Naive thymus-derived CD8-positive, alpha-beta T cell (primary cell): ENCODE data around the gene SNCB. TPM values are rescaled to one million over a fixed set of nuclear protein-coding genes. Genes with fewer than 3 reads are reported as not detected.
A peak's percentile ranks its signal among the peaks of the same experiment; 100 is the strongest.

Experiments
- ATAC-seq, 2 donors: fragments of 150-1000 bp; cut with Tn5 transposase in 1 of 2; sonication (Bioruptor Pico), chemical (Tn5 transposase) in 1 of 2; 1 replicate in 1 of 2; 2 replicates in 1 of 2; pipeline ENCODE4 v1.10.0; 2021; ENCODE audit warnings: mild to moderate bottlenecking in 2 of 2, moderate library complexity in 2 of 2
- POLR2A ChIA-PET: fragments of 350-600 bp; sonication (Branson Sonifier 250); formaldehyde crosslinking; loops from one replicate; lab custom pipeline; 2021; ENCODE audit warnings: antibody characterized with exemption; lab: Charles Lee
- DNase-seq, 10 donors: peaks; one replicate each; pipeline versions ENCODE4 v3.0.0 to v3.0.0-alpha.2; 2020 to 2022
- H3K27ac Mint-ChIP-seq, 10 donors: one replicate each; pipeline ENCODE4 v1.8.0; 2020 to 2022; ENCODE audit warnings: mild to moderate bottlenecking in 10 of 10, mixed read lengths in 10 of 10, moderate library complexity in 4 of 10, inconsistent platforms in 1 of 10
- H3K27me3 Mint-ChIP-seq, 5 donors: one replicate each; pipeline ENCODE4 v1.8.0; 2021 to 2022; ENCODE audit warnings: mixed read lengths in 5 of 5
- H3K36me3 Mint-ChIP-seq, 3 donors: one replicate each; pipeline ENCODE4 v1.8.0; 2020 to 2022; ENCODE audit warnings: mixed read lengths in 3 of 3, mild to moderate bottlenecking in 2 of 3, inconsistent platforms in 1 of 3
- H3K4me1 Mint-ChIP-seq, 4 donors: one replicate each; pipeline ENCODE4 v1.8.0; 2021 to 2022; ENCODE audit warnings: mixed read lengths in 4 of 4
- H3K4me3 Mint-ChIP-seq, 10 donors: one replicate each; pipeline ENCODE4 v1.8.0; 2020 to 2022; ENCODE audit warnings: mild to moderate bottlenecking in 10 of 10, mixed read lengths in 10 of 10, moderate library complexity in 6 of 10, inconsistent platforms in 1 of 10
- H3K9me3 Mint-ChIP-seq, 9 donors: one replicate each; pipeline ENCODE4 v1.8.0; 2020 to 2022; ENCODE audit warnings: mixed read lengths in 9 of 9, mild to moderate bottlenecking in 3 of 9, inconsistent platforms in 1 of 9, moderate library complexity in 1 of 9
- polyA plus RNA-seq, 3 donors: library from polyadenylated mRNA; unstranded; fragments of 300-500 nt; fragmentation: Illumina TruSeq; gene quantifications; one replicate each; pipeline ENCODE4 v1.2.3, GENCODE V29; 2021
- total RNA-seq, 8 experiments: library from RNA in 2 of 8; stranded (reverse) in 2 of 8; gene quantifications; one replicate each; pipeline ENCODE4 v1.2.3 and lab custom pipeline; 2021 to 2026

Gene SNCB
- total and polyA plus RNA-seq, 5 experiments from 2014 or later = not detected

DNA sequence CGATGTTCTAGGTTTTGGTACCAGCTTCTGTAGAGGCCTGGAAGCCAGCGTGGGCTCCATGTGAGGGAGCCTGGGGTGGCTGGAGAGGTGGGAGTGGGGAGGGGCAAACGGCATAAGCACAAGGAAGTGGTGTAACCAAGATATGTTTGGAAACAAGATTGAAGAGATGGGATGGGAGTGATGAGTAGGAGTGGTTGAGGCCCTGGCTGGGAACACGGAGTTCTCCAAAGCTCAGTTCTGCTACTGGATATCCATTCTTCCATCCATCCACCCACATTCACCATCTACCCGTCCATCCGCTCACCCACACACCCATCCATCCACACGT lies 29.1 kb upstream of the SNCB start:
- DNase-seq (no peak), ATAC-seq (no peak)
- Mint-ChIP-seq H3K27ac (peak overlapping the region; percentile 29 to 94 (median 78)), H3K36me3 (peaks cover 0 to 9% (median 4%) of the 10 kb centered on the region in 3 donors), H3K27me3 (peaks cover 4 to 19% (median 10%) of the 10 kb centered on the region in 5 donors), H3K9me3 (no peaks in the 10 kb centered on the region), H3K4me3 (peak overlapping the region; percentile 79 to 91 (median 89)), H3K4me1 (peaks cover 22 to 35% (median 31%) of the 10 kb centered on the region in 4 donors)
- POLR2A ChIA-PET = interaction anchor here (2.6 kb wide), 1 partner anchor 12 kb away, joined by 23 read pairs; the partner anchor contains the start of gene TSPAN17

DNA sequence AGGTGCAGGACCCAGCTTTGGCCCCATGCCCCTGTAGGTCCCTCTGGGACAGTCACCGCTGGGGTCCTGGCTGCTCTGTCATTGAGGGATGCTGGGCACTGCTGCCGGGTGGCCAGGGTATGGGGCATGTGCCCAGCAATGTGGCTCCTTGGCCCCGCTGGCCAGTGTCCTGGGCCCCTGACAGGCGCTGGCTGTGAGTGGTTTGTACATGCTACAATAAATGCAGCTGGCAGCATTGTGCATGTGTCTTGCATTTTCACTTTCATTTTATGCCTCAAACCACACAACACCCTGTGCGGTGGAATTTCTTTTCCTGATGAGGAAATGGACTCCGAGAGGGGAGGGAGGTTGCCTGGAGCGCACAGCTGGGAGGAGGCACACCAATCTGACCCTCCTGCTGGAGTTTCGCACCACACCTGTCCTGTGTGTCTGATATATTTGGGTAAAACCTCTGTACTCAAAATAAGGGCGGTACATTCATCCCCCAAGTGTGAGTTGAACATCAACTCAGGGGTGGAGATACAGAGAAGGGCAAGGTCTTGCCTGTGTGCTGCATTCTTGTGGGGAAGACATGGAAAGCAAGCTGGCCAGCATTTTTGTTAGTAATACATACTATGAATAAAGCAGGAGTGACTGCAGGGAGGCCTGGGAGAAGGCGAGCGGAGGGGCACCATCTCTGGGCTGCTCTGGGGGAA lies 28.6 kb upstream of the SNCB start:
- Mint-ChIP-seq H3K27me3 (peaks cover under 1 to 14% (median 5%) of the 10 kb centered on the region in 5 donors), H3K9me3 (no peaks in the 10 kb centered on the region), H3K4me1 (peaks cover 22 to 39% (median 32%) of the 10 kb centered on the region in 4 donors), H3K27ac (peak overlapping the region; percentile 29 to 94 (median 78)), H3K36me3 (peaks cover 0 to 9% (median 4%) of the 10 kb centered on the region in 3 donors), H3K4me3 (peak overlapping the region; percentile 79 to 91 (median 89))
- ATAC-seq (peak; percentile 20 to 31), DNase-seq (peak in 4 of 10 donors; percentile 23 to 49 (median 38))
- POLR2A ChIA-PET = interaction anchor here (2.6 kb wide), 1 partner anchor 11 kb away, joined by 23 read pairs; the partner anchor contains the start of gene TSPAN17

DNA sequence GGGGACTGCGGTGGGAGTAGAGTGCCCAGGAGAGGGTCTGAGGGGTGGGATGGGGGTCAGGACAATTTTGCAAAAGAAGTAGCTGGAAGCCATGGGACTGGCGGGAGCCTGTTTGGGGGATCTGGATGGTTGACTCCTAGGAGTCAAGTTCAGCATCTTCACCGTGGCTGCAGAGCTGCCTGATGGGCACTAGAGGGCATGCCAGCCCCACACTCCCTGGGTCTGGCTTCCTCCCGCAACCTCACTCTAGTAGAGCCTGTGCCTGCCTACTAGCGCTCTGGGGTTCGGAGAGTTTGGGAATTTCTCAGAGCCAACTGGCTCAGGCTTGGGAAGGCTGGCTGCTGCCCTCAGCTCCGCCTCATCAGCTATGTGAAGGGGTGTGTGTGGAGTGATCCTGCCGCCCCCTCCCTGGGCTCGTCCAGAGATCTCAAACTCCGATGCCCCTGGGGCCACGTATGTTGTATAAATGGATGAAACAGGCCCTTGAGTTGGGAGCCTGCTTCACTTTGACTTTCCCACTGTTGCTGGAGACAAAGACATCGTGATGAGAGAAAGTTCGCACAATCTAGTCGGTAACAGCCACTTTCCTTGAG lies 27.8 kb upstream of the SNCB start:
- POLR2A ChIA-PET = interaction anchor here (0.5 to 1.1 kb wide), 3 partner anchors 11 to 348 kb away, joined by 3 to 7 read pairs (median 5); partner anchors contain the start of gene TSPAN17
- Mint-ChIP-seq H3K36me3 (peaks cover 0 to 14% (median 4%) of the 10 kb centered on the region in 3 donors), H3K4me3 (peak overlapping the region; percentile 79 to 91 (median 89)), H3K27ac (peak overlapping the region in 9 of 10 donors; percentile 15 to 90 (median 80)), H3K9me3 (no peaks in the 10 kb centered on the region), H3K4me1 (peaks cover 30 to 47% (median 40%) of the 10 kb centered on the region in 4 donors), H3K27me3 (peaks cover 0 to 5% (median 0%) of the 10 kb centered on the region in 5 donors)
- peak; percentile 76 to 78 for ATAC-seq
- DNase-seq = peak; percentile 46 to 79 (median 58)

DNA sequence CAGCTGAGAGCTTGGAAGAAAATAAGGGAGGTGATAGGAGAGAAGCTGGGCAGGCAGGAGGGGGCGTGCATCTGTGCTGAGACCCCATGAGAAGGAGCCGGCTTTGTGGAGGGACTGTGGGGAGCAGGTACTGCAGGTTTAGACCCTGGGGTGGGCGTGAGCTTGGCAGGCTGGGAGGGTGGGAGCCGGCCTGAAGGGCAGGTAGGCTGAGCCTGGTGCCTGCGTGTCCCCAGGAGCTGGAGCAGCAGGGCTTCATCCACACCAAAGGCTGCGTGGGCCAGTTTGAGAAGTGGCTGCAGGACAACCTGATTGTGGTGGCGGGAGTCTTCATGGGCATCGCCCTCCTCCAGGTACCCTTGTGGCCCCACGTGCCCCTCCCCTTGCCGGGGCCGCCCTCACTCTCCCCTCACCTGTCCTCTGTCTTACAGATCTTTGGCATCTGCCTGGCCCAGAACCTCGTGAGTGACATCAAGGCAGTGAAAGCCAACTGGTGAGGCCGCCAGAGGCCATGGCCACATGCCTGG lies 26.2 kb upstream of the SNCB start:
- Mint-ChIP-seq H3K27ac (no peak overlapping the region), H3K9me3 (no peaks in the 10 kb centered on the region), H3K4me1 (peaks cover 37 to 63% (median 56%) of the 10 kb centered on the region in 4 donors), H3K4me3 (no peak overlapping the region), H3K27me3 (no peaks in the 10 kb centered on the region), H3K36me3 (peaks cover 0 to 14% (median 4%) of the 10 kb centered on the region in 3 donors)
- POLR2A ChIA-PET = interaction anchor here (0.9 kb wide), 1 partner anchor 10 kb away, joined by 3 read pairs; the partner anchor contains the start of gene TSPAN17
- ATAC-seq (no peak), DNase-seq (no peak)

DNA sequence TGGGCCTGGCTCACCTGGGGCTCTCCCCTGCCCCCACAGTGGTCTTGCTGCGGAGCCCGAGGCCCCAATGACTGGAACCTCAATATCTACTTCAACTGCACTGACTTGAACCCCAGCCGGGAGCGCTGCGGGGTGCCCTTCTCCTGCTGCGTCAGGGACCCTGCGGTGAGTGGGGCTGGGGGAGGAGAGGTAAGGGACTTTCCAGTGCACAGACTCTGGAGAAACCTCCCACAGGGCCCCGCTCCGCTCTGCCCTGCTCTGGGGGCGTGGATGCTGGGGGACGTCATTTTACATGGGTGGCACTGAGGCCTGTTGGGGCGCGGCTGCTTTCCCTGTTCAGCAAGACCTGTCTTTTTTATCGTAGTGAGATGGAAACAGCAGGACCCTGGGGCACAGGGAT lies 24.5 kb upstream of the SNCB start:
- no peaks in the 10 kb centered on the region for H3K9me3 Mint-ChIP-seq
- H3K4me3 Mint-ChIP-seq = no peak overlapping the region
- POLR2A ChIA-PET = no interaction called here
- no peak for ATAC-seq
- peaks cover 0 to 14% (median 6%) of the 10 kb centered on the region in 3 donors for H3K36me3 Mint-ChIP-seq
- DNase-seq = no peak
- H3K27ac Mint-ChIP-seq = peak overlapping the region in 3 of 10 donors; percentile 35 to 45 (median 40)
- H3K4me1 Mint-ChIP-seq = peaks cover 45 to 67% (median 63%) of the 10 kb centered on the region in 4 donors
- H3K27me3 Mint-ChIP-seq = no peaks in the 10 kb centered on the region

DNA sequence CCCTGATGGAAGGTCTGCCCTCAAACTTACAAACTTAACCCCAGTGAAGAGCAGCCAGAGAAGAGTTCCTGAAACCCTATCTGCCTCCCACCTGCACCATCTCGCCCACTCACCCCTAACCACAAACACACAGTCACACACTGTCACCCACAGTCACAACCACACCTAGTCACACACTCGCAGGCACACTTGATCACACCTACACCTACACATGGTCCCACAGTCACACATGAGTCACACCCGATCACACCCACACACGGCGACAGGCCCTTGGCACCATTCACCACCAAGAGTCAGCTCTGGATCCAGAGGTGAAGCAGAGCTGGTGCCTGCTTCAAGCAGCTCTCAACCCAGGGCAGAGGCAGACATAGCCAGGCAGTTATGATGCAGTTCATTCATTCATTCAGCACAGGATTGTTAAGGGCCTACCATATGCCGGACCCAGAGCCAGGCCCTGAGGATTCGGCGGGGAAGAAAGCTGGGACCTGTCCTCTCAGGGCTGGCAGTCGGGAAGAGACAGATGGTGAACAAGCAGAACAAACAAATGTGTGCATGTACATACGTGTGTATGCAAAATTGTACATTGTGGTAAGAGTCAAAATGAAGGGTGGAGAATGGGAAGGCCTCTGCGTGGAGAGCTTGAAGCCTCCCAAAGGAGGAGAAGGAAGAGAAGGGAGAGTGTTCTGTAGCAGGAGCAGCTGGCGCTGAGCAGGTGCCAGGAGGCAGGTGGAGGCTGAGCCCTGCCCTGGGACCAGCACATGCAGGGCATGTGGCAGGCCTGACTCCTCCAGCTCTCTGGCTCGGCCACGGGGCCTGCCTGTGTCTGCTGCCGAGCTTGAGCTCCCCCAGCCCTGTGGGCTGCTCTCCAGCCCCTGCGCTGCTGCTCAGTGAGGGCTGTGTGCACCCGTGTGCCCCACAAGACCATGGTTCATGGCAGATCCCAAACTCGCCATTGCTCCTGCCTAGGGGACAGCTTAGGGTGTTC lies 23.4 kb upstream of the SNCB start:
- ATAC-seq = no peak
- POLR2A ChIA-PET = no interaction called here
- Mint-ChIP-seq H3K4me3 (peak overlapping the region in 9 of 10 donors; percentile 4 to 44 (median 16)), H3K36me3 (peaks cover 0 to 14% (median 6%) of the 10 kb centered on the region in 3 donors), H3K4me1 (peaks cover 42 to 68% (median 63%) of the 10 kb centered on the region in 4 donors), H3K27ac (peak overlapping the region; percentile 39 to 86 (median 76)), H3K9me3 (no peaks in the 10 kb centered on the region), H3K27me3 (no peaks in the 10 kb centered on the region)
- peak in 2 of 10 donors; percentile 17 to 32 for DNase-seq

DNA sequence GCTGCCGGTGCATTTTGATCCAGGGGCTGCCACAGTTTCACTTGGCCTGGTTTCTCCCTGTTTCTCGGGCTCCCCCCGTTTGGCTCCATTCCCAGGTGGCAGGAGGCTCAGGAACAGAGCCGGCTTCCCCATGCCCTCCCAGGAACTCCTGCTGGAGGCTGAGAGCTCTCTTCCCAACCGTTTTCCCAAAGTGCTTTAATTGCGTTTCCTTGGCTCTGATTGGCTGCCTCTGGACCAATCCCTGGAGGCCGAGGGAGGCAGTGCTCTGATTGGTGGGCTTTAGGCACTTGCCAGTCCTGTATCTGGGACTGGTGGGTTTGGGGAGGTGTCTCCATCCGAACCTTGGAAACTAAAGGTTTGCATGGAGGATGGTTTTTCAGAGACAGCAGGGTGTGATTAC lies 21.8 kb upstream of the SNCB start:
- Mint-ChIP-seq H3K4me3 (no peak overlapping the region), H3K27me3 (no peaks in the 10 kb centered on the region), H3K9me3 (no peaks in the 10 kb centered on the region), H3K4me1 (peaks cover 40 to 67% (median 60%) of the 10 kb centered on the region in 4 donors), H3K27ac (peak overlapping the region in 2 of 10 donors; percentile 55 to 77), H3K36me3 (peaks cover 0 to 14% (median 6%) of the 10 kb centered on the region in 3 donors)
- POLR2A ChIA-PET = no interaction called here
- no peak for DNase-seq
- no peak for ATAC-seq

DNA sequence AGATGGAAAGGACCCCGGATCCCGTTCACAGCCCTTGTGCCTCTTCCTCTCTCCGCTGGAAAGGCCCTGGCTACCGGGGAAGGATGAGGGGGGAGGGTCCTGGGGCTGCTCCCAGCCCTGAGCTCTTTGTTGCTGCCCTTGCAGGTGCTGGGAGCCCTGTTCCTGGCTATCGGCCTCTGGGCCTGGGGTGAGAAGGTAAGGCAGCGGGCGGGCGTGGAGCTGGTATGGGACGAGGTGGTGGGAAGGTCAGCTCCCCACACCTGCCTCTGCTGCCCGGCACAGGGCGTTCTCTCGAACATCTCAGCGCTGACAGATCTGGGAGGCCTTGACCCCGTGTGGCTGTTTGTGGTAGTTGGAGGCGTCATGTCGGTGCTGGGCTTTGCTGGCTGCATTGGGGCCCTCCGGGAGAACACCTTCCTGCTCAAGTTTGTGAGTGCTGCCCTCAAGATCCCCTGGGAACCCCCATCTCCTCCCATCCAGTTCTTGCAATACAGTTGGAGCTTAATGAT lies 21.2 kb upstream of the SNCB start:
- H3K4me1 Mint-ChIP-seq = peaks cover 44 to 71% (median 66%) of the 10 kb centered on the region in 4 donors

DNA sequence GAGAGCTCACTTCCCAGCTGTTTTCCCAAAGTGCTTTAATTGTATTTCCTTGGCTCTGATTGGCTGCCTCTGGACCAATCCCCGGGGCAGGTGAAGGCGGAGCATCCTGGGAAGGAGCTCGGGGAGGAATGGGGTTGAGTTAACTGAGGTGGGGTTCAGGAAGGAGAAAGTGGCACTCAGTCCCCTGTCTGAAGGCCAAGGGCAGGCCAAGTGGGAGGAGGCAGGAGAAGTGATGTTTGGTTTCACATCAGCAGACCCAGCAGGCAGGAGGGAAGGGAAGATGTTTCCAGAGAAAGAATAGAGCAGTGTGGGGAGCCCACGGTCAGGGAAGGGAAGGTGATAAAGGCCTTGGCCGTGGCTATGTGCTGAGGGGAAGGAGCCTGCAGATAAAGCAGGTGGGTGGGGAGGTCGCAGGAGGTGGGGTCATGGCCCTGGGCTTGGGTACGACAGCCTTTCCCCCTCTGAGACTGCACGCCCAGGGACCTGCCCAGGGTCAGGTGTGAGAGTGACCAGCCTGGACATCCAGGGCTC lies 20.1 kb upstream of the SNCB start:
- peaks cover 48 to 81% (median 74%) of the 10 kb centered on the region in 4 donors for H3K4me1 Mint-ChIP-seq
- POLR2A ChIA-PET = no interaction called here
- no peaks in the 10 kb centered on the region for H3K9me3 Mint-ChIP-seq
- H3K27ac Mint-ChIP-seq = peak overlapping the region in 9 of 10 donors; percentile 41 to 89 (median 80)
- H3K4me3 Mint-ChIP-seq = peak overlapping the region in 5 of 10 donors; percentile 14 to 80 (median 33)
- no peak for DNase-seq
- no peak for ATAC-seq
- no peaks in the 10 kb centered on the region for H3K27me3 Mint-ChIP-seq
- H3K36me3 Mint-ChIP-seq = peaks cover 0 to 10% (median 4%) of the 10 kb centered on the region in 3 donors

More for the DNA sequence above, 21.2 kb upstream of the SNCB start:
- Mint-ChIP-seq H3K27me3 (no peaks in the 10 kb centered on the region), H3K9me3 (no peaks in the 10 kb centered on the region), H3K36me3 (peaks cover 0 to 14% (median 6%) of the 10 kb centered on the region in 3 donors), H3K4me3 (peak overlapping the region in 2 of 10 donors; percentile 19 to 26), H3K27ac (peak overlapping the region in 7 of 10 donors; percentile 44 to 79 (median 69))
- POLR2A ChIA-PET = no interaction called here
- DNase-seq = no peak
- ATAC-seq = no peak

DNA sequence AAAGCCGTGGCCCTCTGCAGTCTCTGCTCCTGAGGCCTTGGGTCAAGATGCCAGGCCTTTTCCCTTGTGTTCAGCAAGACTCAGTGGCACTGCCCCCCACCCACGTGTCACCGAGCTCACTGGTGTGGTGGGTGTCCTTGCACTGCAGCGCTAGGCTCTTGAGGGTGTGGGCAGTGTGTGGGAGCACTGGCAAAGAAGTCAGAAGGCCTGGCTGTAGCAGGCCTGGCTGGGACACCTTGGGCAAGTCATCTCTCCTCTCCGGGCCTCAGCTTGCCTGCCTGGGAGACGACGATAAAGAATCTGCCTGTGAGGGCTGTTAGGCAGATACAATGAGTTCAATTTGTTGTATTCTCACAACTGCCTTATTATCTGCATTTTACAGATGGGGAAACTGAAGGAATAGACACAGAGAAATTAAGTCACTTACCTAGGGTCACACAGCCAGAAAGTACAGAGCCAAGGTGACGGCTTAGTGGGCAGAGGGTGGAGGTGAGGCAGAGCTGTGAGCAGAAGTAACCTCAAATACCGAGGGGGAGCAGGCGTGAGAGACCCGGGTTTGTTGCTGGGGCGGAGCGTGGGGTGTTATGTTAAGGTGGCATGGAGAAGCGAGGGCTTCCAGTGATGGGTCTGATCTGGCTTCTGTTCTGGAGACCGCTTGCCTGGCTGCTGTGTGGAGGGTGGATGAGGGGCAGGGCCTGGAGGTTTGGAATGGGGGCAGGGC lies 18.3 kb upstream of the SNCB start:
- H3K36me3 Mint-ChIP-seq = peaks cover 0 to 4% (median 1%) of the 10 kb centered on the region in 3 donors
- ATAC-seq (peak; percentile 29 to 57), DNase-seq (peak in 6 of 10 donors; percentile 19 to 54 (median 44))
- H3K4me3 Mint-ChIP-seq = peak overlapping the region; percentile 78 to 92 (median 84)
- no peaks in the 10 kb centered on the region for H3K27me3 Mint-ChIP-seq
- H3K4me1 Mint-ChIP-seq = peaks cover 46 to 75% (median 70%) of the 10 kb centered on the region in 4 donors
- POLR2A ChIA-PET = interaction anchor here (1.4 to 3.5 kb wide), 3 partner anchors 11 to 112 kb away, joined by 3 to 23 read pairs (median 13); partner anchors contain the start of genes EIF4E1B, RNF44 and SNCB
- H3K27ac Mint-ChIP-seq = peak overlapping the region; percentile 53 to 96 (median 88)
- H3K9me3 Mint-ChIP-seq = no peaks in the 10 kb centered on the region
